PFSK-1 (cell line): ENCODE measurements around the gene TBC1D9.

Experiments
- POLR2AphosphoS5 ChIP-seq: IDR thresholded peaks from 2 replicates; pipeline ENCODE4 v1.6.1; 2012; ENCODE audit warnings: low read depth, mild to moderate bottlenecking, control low read depth, low read length, moderate library complexity
- SIN3A ChIP-seq: IDR thresholded peaks from 2 replicates; pipeline ENCODE4 v1.6.1; 2012; ENCODE audit warnings: mild to moderate bottlenecking, low read length, moderate library complexity, borderline replicate concordance; ENCODE audit not compliant: insufficient read depth
- TF ChIP-seq, protein P1 (sequence below), 2 experiments: IDR thresholded peaks; 2 replicates each; pipeline versions ENCODE4 v1.6.1 to v1.8.0; 2011 to 2012; ENCODE audit warnings: low read depth in 2 of 2, low read length in 2 of 2, control low read depth in 1 of 2, inconsistent platforms in 1 of 2, mild to moderate bottlenecking in 1 of 2, moderate library complexity in 1 of 2; ENCODE audit not compliant: insufficient read depth in 1 of 2

DNA sequence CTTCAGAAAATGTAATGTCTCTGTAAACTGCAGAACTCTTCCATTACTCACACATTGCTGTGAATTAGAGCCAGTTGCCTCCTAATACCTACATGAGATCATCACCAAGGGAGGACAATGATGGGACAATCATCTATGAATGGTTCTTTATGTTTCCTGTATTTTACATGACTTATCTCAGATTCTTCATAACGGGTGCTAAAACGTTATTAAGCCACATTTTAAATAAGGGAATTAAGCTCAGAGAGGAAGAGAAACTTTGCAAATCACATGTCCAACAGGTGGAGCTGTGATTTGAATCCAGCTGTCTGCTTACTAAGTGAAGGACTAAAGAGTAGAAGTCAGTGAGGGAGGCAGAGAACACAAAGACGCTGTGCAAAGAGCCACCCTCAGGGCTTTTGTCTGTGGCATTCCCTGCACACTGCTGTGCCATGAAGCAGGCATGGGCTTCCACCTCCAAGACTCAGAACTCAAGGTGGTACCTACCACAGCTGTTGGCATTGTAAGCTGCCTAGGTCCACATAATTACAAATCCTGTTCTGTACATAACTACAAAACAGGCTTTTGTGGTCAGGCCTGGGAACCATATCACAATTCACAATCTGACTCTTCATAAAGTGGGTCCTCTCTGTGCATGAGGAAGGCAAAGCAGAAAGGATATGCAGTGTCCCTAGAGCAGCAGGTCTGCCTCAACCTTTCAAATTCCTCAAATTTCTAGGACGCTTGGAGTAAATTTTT is 12.8 kb downstream of the TBC1D9 start:
- TF ChIP-seq SIN3A (no peak), POLR2AphosphoS5 (no peak)
- TF ChIP-seq, protein P1, sequence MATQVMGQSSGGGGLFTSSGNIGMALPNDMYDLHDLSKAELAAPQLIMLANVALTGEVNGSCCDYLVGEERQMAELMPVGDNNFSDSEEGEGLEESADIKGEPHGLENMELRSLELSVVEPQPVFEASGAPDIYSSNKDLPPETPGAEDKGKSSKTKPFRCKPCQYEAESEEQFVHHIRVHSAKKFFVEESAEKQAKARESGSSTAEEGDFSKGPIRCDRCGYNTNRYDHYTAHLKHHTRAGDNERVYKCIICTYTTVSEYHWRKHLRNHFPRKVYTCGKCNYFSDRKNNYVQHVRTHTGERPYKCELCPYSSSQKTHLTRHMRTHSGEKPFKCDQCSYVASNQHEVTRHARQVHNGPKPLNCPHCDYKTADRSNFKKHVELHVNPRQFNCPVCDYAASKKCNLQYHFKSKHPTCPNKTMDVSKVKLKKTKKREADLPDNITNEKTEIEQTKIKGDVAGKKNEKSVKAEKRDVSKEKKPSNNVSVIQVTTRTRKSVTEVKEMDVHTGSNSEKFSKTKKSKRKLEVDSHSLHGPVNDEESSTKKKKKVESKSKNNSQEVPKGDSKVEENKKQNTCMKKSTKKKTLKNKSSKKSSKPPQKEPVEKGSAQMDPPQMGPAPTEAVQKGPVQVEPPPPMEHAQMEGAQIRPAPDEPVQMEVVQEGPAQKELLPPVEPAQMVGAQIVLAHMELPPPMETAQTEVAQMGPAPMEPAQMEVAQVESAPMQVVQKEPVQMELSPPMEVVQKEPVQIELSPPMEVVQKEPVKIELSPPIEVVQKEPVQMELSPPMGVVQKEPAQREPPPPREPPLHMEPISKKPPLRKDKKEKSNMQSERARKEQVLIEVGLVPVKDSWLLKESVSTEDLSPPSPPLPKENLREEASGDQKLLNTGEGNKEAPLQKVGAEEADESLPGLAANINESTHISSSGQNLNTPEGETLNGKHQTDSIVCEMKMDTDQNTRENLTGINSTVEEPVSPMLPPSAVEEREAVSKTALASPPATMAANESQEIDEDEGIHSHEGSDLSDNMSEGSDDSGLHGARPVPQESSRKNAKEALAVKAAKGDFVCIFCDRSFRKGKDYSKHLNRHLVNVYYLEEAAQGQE (IDR thresholded peaks at IDR 0.05; ENCODE audit: insufficient read depth in 1 of 2, low read depth in 2 of 2, low read length in 2 of 2) = no peak
